ENCODE measurements around the gene F2.

Gene F2

DNA sequence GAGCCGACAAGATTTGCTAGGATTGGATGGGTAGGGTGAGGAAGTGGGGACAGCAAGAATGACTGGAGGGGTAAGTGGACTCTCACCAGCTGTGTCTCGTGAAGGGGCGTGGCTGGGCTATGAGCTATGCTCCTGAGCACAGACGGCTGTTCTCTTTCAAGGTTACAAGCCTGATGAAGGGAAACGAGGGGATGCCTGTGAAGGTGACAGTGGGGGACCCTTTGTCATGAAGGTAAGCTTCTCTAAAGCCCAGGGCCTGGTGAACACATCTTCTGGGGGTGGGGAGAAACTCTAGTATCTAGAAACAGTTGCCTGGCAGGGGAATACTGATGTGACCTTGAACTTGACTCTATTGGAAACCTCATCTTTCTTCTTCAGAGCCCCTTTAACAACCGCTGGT is 19.9 kb downstream of the F2 start:
- in situ Hi-C loops (cut with HindIII; ENCODE audit: low sequenced_read_pairs): no loop called here

DNA sequence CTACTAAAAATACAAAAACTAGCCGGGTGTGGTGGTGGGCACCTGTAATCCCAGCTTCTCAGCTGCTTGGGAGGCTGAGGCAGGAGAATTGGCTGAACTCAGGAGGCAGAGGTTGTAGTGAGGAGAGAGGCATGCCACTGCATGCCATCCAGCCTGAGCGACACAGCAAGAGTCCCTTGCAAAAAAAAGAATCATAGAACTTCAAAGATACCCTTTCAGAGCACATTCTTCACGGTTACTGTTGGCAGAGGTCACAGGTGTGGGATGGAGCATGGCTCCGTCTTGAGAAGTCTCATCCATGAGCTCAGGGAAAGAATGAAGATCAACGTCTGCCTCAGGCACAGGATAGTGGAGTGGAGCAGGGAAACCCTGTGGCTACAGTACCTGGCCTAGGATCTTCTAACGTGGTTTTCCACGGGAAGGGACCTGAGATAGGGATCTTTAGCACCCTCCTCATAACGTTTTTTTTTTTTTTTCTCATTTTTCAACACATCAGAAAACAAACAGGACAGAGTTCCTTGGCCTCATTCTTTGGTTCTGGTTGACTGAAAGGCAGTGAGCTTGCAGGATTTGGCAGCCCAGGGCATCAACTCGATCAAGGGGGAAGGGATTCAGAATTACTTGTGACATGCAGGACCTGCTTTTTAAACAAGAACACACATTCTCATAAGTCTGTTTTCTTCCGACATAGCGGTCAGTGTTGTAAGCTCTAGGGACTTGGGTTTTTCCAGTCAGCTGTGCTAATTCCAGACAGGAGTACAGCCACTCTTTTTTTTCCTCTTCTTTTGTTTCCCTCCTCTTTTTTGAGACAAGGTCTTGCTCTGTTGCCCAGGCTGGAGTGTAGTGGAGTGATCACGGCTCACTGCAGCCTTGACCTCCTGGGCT is 22.8 kb downstream of the F2 start:
- in situ Hi-C loops (cut with HindIII; ENCODE audit: low sequenced_read_pairs): no loop called here

DNA sequence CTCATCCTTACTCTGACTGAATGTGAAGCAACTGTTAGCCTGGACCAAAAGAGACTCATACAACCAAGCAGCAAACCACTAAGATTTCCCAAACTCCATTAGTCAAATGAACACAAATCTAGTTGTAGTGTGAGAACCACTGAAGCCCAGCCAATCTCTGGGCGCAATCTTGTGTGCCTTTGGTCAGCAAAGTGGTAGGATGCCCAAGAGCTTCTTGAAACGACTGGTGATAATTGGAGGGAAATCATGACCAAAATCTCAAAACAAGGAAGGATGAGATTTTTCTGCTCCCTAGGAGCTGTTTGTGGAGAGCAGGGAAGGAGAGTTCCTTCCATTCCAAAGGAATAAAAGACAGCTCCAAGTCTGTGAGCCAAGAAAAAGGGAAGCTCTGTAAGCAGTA is 24.0 kb downstream of the F2 start:
- in situ Hi-C loops (cut with HindIII; ENCODE audit: low sequenced_read_pairs): no loop called here

DNA sequence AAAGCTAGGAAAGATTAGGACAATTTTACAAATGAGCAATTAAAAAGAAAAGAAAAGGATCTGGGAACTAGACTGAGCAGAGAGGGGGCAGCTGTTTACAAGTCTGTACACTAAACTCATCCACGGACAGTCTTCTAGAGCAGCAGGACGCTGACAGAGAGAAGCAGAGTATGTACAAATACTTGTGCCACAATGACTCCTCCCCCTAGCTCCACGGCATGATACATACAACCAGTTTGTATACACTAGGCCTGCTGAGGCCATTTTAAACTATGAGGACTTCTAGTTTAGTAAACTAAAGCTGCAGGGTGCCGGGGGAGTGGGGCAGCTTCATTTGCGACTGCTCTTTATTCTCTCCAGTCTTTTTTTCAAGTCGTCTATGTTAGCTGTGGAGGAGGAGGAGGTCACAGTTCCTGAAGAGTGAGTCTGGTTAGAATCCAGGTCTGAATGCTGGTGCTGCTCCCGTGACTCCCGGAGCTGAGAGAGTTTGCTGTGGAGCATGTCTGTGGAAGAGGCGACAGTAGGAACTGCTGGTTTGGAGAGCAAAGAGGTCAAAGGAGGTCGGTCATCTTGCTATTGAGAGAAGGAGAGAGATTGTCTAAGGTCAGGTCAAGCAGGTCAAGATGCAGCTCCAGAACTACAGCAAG is 24.8 kb downstream of the F2 start:
- in situ Hi-C loops (cut with HindIII; ENCODE audit: low sequenced_read_pairs): no loop called here

DNA sequence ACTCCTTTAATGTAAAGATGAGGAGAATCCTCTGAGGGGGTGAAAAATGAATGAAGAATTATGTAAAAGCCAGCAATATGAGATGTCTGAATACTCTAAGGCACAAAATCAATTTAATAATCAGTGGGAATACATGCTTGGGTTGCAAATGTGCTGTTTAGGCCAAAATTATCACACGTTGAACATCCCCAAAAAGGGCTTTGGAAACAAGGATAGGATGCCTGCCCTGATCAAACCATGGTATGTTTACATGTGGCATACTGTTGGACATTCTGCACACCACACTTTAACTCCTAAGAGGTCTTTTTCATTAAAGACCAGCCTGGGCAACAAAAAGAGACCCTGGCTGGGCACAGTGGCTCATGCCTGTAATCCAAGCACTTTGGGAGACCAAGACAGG is 26.3 kb downstream of the F2 start:
- in situ Hi-C loops (cut with HindIII; ENCODE audit: low sequenced_read_pairs): no loop called here

DNA sequence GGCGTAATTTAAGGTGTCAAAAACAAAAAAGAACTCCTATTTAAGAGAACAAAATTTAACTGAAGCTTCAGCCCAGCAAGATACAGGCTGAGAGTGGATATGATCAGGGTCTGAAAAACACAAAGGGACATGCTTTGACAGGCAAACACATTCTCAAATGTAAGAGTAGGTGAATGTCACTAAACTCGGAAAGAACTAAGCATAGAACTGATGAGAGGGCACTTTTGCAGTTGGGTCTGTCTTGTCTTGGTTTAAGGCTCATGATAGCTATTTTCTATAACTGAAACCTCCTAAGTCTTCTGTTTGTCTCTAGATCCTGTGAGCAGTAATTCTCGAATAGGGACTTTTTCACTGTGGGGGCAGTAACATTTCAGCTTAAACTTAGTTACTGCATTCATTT is 27.0 kb downstream of the F2 start:
- in situ Hi-C loops (cut with HindIII; ENCODE audit: low sequenced_read_pairs): no loop called here

DNA sequence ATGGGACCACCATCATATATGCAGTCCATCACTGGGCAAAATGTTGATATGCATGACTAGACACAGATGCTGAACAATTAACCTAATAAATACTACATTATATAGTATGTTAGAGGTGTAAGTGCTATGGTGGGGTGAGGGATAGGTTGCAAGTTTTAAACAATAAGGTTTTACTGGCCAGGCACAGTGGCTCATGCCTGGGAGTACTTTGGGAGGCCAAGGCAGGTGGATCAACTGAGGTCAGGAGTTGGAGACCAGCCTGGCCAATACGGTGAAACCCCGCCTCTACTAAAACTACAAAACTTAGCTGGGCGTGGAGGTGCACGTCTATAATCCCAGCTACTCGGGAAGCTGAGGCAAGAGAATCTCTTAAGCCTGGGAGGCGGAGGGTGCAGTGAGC is 28.1 kb downstream of the F2 start:
- in situ Hi-C loops (cut with HindIII; ENCODE audit: low sequenced_read_pairs): no loop called here

DNA sequence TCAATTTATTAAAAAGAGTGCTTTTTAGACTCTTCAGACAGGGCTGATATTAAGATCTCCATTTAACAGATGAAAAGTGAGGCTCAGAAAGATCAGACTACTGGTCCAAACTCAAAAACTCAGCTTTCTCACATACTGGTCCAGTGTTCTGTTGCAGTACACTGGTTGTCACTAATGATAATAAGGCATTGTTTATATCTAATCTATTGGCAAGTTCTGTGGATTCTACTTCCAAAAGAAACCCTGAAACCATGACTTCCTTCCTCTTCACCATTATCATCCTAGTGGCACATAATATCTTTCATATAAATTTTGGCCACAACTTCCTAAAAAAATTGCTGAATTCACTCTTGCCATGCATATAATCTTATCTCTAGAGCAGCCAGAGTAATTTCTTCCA is 36.9 kb downstream of the F2 start:
- in situ Hi-C loops (cut with HindIII; ENCODE audit: low sequenced_read_pairs): no loop called here

DNA sequence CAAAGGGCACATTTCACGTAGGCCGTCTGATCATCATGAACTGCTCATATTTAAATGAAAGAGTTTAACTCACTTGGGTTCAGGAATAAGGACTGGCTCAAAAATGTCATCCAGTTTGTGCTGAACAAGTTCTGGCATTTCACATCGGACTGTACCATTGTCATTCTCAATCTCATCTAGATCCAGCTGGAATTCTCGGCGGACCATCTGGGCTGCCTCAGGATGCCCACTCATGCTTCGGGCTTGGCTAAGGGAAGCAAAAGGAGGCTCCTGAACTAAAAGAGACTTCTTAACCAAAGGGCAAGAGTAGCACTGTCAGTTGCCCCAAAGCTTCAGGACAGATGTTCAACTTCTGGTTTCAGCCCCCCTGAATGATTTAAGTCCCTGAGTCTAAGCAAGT is 40.2 kb downstream of the F2 start:
- in situ Hi-C loops (cut with HindIII; ENCODE audit: low sequenced_read_pairs): no loop called here

DNA sequence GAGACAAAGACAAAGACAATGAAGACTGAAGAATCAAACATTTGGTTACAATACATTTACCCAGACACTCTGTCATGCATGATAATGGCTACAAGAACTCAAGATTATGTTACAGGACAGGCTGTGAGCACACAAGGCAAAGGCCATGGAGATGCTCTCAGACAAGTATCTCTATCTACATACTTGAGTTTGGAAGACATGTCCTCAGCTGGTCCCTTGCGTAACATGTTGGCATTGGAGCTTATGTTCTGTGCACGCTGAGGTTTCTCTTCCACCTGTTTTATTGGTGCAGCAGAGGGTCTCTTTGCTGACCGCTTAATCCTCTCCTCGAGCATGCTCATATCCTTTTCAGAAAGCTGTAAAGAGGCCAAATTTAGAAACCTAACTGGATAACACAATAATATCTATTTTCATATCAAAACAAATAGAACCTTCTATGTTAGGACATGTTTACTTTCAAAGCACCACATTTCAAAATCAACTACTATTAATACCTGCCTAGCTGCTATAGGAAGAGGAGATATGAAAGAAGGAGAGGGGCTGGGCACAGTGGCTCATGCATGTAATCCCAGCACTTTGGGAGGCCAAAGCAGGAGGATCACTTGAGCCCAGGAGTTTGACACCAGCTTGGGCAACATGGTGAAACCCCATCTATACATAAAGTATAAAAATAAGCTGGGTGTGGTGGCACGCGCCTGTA is 41.6 kb downstream of the F2 start:
- in situ Hi-C loops (cut with HindIII; ENCODE audit: low sequenced_read_pairs): no loop called here

DNA sequence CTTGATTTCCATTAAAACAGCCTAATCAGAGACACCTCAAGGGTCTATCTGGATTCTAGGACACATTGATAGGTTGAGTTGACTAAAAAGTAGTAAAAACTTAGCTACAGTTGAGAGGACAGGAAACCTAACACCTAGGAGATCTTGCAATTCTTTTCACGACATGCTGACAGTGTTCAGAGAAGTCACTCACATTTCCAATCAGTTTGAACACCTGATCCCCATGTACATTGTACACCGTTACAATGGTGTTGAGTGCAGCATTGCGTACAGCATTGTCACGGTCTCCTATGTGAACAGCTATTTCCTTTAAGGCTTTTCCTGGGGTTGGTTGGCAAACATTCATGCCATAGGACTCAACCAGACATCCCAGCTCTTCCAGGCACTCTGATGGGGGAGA is 42.8 kb downstream of the F2 start:
- in situ Hi-C loops (cut with HindIII; ENCODE audit: low sequenced_read_pairs): no loop called here

DNA sequence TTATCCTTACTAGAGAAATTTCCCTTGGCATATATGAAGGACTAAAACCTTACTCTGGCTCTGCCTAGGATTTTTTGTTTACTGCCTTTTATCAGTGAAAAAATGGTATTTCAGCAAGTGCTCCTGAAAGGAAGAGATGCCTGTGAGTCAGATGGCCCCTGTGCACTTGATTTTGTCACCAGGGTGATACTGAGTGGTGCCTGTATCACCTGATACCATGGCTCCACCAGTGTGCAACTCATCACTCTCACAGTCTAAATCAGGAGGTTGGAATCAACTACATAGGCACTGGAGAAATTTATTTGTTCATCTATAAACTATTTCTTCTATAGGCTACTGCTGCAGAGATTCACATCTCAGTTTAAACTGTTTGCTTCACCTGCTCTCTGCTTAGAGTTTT is 43.2 kb downstream of the F2 start:
- in situ Hi-C loops (cut with HindIII; ENCODE audit: low sequenced_read_pairs): no loop called here

DNA sequence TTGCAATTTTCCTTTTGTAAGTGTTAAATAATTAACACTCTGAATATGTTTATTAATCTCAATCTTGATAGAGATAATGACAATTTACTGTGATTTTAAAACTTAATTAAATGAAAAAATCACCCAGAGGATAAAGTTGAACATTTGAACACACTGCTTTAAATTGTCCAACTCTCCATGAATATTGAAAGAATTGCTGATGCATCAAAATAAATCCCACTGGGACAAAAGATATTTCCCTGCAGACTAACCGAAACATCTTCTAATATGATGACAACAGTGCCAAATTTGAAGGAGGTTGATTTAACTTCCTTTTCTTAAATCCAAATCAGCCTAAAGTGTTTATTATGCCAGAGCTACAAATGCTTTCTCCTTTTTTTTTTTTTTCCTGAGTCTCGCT is 47.6 kb downstream of the F2 start:
- in situ Hi-C loops (cut with HindIII; ENCODE audit: low sequenced_read_pairs): no loop called here

DNA sequence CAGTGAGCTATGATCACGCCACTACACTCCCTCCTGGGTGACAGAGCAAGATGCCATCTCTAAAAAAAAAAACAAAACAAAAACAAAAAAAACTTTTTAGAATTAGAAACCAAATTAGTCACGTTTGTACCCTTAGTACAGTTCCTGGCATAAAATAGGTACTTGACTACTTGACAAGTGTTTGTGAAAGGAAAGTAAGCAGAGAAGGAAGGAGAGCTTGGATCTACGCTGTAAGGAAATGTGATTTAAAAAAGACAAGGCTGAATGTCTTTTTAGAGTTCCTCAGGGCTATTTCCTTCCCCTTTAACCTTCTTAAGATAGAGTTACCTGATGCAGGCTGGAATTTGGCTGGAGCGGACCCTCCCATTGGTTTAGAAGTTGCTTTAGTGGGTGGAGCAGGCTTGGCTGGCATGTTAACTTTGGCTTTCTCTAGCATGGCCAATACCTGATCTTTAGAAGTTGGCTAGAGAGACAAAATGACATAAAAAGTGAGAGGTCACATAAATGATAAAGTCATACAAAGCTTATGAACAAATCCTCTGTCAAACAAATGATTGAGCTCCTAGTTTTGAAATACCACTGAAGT is 50.7 kb downstream of the F2 start:
- in situ Hi-C loops (cut with HindIII; ENCODE audit: low sequenced_read_pairs): no loop called here

DNA sequence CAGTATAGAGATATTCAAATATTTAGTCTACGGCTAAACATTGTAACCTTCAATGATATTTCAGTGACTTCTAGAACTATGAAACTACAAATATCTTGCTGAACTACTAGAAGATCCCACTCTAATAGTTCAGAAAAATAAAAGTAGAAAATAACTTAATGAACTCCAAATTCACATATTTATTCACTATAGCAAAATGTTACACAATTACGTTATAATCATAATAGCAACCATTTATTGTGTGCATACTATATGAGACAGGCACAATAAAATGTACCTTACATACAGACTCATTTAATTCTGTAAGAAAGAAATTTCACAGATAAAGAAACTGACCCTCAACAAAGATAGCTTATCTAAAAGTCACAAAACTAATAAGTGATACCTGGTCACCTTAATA is 57.9 kb downstream of the F2 start:
- in situ Hi-C loops (cut with HindIII; ENCODE audit: low sequenced_read_pairs): no loop called here

DNA sequence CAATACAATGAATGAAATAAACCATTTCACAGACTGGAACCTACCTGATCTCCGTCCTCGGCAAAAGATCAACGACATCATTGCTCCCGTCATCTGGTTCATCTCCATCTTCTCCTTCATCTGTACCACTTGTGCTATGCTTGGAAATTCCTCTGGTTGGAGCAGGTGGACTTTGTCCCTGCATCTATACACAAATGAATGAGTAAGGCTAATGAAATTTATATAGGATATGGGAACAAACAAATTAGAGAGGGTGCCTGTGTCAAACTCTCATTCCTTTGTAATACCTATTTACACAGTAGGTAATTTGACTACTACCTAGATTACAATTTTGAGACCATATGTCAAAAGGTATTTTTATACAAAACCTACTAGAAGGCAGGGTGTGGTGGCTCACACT is 59.4 kb downstream of the F2 start:
- in situ Hi-C loops (cut with HindIII; ENCODE audit: low sequenced_read_pairs): no loop called here
